Spleen (tissue), 7 donors: ENCODE measurements around the gene SORCS2.
A peak's percentile ranks its signal among the peaks of the same experiment; 100 is the strongest.

Source experiments
- POLR2A ChIP-seq, 3 donors: fragments of 450-650 bp; IDR thresholded peaks; one replicate each; pipeline ENCODE4 v1.5.1; 2017; ENCODE audit warnings: antibody characterized with exemption in 3 of 3, mild to moderate bottlenecking in 1 of 3
- POLR2AphosphoS5 ChIP-seq, 3 donors: sonication (generic); formaldehyde crosslinking; IDR thresholded peaks; one replicate each; pipeline ENCODE4 v1.5.1; 2017; ENCODE audit warnings: antibody characterized with exemption in 3 of 3
- TF ChIP-seq, protein P1 (sequence below), 11 experiments: fragments of 200-600 bp in 7 of 11; fragments of 450-650 bp in 4 of 11; sonication (generic) in 4 of 11; IDR thresholded peaks in 8 of 11; conservative IDR thresholded peaks in 3 of 11; 1 replicate in 7 of 11; 2 replicates in 4 of 11; pipeline versions ENCODE4 v1.4.0 to v1.8.0; 2016 to 2021; ENCODE audit warnings: antibody characterized with exemption in 11 of 11, inconsistent platforms in 4 of 11, mild to moderate bottlenecking in 1 of 11
- donor health status: DM: no; HTN: no; CAD: no; lungs with moderate emphysema.
- donor health status: DM: no; HTN: no; CAD: no.
- donor health status: DM: no; HTN: no; CAD: no.

DNA sequence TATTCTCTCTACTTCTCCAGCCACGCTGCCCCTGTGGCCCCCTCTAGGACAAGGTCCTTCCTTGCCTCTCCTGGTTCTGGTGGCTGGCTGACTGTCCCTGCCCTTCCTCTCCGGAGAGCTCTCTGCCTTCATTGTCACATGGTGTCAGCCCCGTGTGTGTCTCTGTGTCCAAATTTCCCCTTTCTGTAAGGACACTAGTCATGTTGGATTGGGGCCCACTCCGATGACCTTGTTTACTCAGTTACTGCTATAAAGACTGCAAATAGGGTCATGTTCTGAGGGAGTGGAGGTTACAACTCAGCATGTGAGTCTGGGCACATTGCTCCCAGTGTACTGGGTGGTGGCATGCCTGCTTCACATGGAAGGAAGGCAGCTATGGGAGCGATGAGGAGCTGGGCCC, 371.9 kb downstream of the SORCS2 start:
- TF ChIP-seq, protein P1, sequence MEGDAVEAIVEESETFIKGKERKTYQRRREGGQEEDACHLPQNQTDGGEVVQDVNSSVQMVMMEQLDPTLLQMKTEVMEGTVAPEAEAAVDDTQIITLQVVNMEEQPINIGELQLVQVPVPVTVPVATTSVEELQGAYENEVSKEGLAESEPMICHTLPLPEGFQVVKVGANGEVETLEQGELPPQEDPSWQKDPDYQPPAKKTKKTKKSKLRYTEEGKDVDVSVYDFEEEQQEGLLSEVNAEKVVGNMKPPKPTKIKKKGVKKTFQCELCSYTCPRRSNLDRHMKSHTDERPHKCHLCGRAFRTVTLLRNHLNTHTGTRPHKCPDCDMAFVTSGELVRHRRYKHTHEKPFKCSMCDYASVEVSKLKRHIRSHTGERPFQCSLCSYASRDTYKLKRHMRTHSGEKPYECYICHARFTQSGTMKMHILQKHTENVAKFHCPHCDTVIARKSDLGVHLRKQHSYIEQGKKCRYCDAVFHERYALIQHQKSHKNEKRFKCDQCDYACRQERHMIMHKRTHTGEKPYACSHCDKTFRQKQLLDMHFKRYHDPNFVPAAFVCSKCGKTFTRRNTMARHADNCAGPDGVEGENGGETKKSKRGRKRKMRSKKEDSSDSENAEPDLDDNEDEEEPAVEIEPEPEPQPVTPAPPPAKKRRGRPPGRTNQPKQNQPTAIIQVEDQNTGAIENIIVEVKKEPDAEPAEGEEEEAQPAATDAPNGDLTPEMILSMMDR (IDR thresholded peaks at IDR 0.05 in 8 of 11, conservative IDR thresholded peaks at IDR 0.05 in 3 of 11): no peak
- TF ChIP-seq POLR2AphosphoS5 (IDR thresholded peaks at IDR 0.05): peak in 2 of 3 donors; percentile 41 to 42
- no peak for TF ChIP-seq POLR2A (IDR thresholded peaks at IDR 0.05)
